LoVo (cell line): ENCODE results near the gene ACACA.
A peak's percentile ranks its signal among the peaks of the same experiment; 100 is the strongest.

Source experiments
- DNase-seq: peaks from one replicate; pipeline ENCODE4 v3.0.0-alpha.2; 2016; ENCODE audit warnings: low spot score

ACACA gene

DNA sequence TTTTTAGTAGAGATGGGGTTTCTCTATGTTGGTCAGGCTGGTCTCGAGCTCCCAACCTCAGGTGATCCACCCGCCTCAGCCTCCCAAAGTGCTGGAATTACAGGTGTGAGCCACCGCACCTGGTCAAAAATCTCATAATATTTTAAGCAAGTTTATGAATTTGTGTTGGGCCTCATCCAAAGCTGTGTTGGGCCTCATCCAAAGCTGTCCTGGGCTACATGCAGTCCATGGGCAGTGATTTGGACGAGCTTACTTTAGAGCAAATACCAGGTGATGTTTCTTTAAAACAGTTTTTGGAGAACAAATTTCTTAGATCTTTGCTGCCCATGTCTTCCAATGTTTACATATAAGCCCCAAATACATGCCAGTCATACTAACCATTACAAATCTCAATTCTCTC, 115.3 kb downstream of the ACACA start:
- DNase-seq, result no peak

GRCh38 chr17:37286430-37286829, 120.2 kb downstream of the ACACA start:
- DNase-seq, result no peak

DNA sequence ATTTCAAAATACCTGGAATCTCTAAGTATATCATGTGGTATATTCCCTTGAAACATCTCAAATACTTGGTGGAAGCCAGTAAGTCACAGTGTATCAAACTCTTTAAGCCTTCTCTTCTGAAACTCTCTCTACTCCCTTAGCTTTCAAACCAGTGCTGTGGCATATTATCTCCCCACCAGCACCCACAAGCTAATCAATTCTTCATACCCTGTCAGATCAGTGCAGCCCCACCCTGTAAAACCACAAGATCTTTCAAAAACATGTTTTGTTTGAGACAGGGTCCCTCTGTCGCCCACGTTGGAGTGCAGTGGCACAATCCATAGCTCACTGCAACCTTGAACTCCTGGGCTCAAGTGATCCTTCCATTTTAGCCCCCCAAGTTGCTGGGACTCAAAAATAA, 122.4 kb downstream of the ACACA start:
- no peak for DNase-seq

DNA sequence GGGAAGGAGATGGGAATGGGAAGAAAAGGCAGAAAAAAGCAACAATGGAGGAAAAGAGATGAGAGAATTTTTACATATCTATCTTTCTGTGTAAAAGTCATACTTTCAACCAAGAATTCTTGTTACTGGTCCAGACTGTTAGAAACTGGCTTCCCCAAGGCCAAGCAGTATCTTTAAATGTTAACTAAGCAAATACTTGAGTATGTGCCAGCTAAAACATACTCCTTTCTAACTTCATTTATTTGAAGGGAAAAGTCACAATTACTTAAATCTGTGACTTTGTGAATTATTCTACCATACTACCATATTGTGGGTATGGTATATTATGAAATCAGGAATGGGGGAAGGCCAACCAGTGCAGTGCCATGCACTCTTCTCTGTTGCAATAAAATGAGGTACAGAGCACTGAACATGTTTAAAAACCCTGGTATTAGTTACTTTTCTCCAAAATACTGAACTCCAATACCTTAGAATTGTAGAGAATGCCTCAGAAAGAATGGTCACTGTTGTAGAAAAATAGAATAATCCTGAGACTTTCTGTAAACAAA, 123.1 kb downstream of the ACACA start:
- no peak for DNase-seq

- no peak for DNase-seq
These were observed 125.8 kb downstream of the ACACA start for GRCh38 chr17:37280841-37281240.

DNA sequence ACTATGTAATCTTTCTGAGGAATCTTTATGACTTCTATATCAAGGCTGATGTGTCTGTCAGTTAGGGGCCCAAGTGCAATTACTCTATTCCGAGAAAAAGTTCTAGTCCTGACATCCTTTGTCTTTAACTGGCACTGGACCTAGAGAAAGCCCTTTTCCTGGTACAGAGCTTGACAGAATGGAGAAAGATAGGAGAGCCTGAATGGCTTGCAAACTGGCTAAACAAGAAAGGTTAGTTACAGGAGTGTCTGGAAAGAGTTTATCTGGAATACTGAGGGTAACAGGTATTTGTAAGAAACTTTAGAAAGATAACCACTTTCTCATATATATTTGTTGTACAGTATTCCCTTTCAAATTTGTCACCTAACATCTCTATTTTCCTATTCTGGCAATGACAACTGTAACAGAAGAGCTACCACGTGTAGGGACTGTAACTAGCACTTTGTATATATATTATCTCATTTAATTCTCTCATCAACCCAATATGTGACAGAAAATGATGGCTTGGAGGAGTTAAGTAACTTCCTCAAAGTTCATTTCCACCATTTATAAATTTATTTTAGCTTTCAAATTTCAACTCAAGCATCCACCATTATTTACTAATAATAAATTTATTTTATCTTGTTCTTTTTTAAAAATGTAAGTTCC, 128.3 kb downstream of the ACACA start:
- DNase-seq, result no peak

GRCh38 chr17:37276475-37276874, 130.2 kb downstream of the ACACA start:
- peak; percentile 49 for DNase-seq

- DNase-seq, result no peak
These were observed 132.2 kb downstream of the ACACA start for GRCh38 chr17:37274461-37274860.

GRCh38 chr17:37273409-37274051, 133.1 kb downstream of the ACACA start:
- no peak for DNase-seq

GRCh38 chr17:37265446-37266173, 141.0 kb downstream of the ACACA start:
- no peak for DNase-seq

GRCh38 chr17:37261286-37261685, 145.3 kb downstream of the ACACA start:
- no peak for DNase-seq

DNA sequence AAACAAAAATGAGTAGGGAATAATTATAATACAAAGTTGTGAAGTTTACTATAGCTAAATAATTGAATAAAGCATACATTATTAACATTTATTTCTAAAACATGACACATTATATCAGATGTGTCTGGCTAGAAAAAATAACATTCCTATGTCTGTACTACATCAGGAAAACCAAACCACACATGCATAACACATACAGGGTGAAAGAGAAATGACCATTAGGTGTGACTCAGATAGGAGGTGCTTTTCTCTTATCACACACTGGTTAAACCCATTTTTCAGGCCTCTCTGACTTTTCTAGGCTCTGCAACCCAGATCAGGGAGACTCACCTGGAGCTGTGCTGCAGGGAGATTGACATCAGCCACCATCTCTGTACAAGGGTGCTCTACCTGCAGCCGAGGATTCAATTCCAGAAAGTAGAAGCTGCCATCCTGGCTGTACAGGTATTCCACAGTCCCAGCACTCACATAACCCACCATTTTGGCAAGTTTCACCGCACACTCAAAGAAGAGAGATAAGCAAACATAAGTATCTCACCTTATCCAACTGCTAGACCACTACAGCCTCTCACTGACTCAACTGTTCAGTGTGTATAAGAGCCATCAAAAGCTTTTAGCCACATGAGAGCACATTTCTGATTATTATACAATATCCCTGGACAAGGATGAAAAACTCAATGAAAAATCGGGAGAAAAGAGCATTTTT, 147.5 kb downstream of the ACACA start:
- DNase-seq, result no peak

DNA sequence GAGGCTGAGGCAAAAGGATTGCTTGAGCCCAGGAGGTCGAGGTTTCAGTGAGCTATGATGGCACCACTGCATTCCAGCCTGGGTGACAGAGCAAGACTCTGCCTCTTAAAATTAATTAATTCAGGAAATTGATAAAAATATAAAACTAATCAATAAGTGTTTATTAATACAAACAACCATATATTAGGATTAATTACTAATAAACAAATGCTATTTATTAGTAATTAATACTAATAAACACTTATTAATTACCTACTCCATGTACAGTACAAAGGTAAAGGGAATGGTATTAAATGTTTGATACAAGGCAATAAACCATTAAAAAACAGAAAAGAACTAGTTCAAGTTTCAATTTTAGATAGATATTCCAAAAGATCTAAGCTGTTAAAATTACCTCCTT, 150.0 kb downstream of the ACACA start:
- no peak for DNase-seq

- DNase-seq, result no peak
These were observed 151.2 kb downstream of the ACACA start for GRCh38 chr17:37255432-37255831.

DNA sequence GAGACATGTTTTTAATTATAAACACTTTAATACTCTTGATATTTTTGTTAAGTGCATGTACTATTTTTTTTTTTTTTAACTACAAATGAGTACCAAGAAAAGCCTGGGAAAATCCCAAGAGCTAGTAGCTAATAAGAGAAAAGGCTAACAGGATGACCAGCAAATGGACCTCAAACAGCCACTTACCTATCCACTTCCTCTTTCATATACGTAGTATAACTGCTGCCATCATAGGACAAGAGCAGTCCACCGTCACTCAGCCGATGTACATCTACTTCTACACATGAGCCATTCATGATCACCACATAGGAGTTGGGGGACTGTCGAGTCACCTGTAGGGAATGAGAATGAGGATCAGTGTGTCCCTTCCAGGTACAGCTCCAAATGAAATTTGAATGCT, 158.8 kb downstream of the ACACA start:
- DNase-seq, result no peak

DNA sequence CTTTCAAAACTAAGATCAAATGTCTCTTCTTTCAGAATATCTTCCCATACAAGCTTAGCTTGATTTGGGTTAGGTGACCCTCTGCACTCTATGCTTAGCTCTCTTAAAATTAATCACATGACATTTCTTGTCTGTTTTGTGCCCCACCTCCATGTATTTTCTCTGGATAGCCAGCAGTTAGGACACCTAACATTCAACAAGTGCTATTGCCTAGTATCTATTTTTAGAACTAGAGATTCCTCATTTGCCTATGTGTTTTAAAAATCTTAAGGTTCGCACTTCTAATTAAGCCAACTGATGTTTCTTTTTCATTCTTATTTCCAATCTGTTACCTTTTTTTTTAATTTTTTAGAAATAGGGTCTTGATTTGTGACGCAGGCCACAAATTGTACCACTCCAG, 160.6 kb downstream of the ACACA start:
- DNase-seq, result no peak

DNA sequence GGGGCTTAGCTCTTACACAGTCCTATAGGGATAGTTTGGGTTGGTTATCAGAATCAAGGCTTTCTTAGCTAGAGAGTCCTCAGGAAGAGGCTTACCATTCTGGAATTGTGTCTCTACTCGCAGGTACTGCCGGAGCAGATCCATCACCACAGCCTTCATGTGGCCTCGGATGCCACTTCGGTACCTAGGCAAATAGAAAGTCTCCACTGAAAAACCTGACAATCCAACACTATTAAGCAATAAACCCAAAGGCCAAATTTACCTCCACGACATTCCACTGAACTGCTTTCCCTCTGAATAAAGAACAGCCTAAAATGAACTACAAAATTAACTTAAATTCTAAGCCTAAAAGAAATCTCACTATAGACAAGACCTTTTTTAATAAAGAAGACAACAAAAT, 166.3 kb downstream of the ACACA start:
- DNase-seq, result no peak

DNA sequence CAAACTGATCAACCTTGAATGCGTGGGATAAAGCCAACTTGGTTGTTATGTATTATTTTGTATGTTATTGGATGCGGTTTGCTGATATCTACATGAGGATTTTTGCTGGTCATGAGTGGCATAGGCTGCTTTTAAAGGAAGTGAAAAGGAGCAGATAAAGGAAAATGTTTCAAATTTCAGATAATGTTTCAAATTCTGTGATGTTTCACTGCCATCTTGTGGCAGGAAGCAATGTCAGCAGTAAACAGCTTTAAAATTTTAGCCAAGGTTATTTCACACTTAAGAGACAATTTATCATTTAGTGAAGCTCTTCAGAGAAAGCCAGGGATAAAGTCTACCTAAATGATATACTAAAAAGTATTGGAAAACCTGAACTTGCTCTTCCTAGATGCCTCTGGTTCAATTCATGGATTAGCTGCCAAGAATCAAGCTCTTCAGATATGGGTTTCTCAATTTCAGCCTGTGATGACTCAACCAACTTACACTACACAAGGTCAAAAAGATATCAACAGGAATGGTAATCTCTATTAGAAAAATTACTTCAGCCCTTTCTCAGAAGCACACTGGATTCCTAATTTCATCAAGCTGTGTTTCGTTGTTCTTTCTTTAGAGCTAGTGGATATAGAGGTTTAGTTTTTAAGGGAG, 166.8 kb downstream of the ACACA start:
- DNase-seq, result no peak

DNA sequence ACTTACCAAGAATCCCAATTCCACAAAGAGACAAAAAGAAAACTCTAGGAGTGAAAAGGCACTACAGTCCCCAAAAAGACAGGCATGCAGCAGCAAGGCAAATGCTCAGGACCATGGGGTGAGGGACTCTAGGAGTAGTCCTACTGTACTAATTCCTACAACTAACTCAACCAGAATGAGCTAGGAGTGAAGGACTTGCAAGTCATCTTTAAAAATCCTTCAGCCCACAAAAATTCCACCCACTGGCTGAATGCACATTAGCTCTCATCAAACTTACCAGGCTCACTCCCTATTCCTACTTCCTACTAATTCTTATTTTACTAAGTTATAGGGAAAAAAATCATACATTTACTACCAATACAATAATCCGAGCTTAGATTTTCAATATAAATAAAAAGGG, 172.5 kb downstream of the ACACA start:
- DNase-seq, result no peak

GRCh38 chr17:37233036-37233435, 173.6 kb downstream of the ACACA start:
- no peak for DNase-seq

- DNase-seq, result no peak
These were observed 174.7 kb downstream of the ACACA start for GRCh38 chr17:37231887-37232286.

DNA sequence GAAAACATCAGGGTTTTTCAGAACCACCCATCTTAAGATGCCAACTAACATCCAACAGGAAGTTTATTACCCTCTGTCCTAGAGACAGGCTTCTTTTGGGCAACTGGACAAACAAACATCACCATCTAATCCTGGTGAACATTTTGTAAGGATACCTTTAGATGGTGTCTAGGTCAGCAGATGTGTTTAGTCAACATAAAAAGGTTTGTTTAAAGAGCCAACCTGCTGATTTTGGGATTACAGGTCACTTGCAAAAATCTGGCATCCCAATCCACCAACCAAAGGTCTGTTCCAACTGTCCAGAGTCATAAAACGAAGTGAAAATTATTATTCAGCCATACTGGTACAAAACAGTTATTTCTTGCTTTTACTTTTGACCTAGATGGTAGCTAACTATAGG, 176.0 kb downstream of the ACACA start:
- no peak for DNase-seq
